ENCODE measurements around the gene MICOS13.
"Not testable (repeated sequence)": the region's sequence is repeated elsewhere in the genome, so short reads cannot be mapped to it uniquely, and the experiment has no call there.

MICOS13 gene, protein sequence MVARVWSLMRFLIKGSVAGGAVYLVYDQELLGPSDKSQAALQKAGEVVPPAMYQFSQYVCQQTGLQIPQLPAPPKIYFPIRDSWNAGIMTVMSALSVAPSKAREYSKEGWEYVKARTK

DNA sequence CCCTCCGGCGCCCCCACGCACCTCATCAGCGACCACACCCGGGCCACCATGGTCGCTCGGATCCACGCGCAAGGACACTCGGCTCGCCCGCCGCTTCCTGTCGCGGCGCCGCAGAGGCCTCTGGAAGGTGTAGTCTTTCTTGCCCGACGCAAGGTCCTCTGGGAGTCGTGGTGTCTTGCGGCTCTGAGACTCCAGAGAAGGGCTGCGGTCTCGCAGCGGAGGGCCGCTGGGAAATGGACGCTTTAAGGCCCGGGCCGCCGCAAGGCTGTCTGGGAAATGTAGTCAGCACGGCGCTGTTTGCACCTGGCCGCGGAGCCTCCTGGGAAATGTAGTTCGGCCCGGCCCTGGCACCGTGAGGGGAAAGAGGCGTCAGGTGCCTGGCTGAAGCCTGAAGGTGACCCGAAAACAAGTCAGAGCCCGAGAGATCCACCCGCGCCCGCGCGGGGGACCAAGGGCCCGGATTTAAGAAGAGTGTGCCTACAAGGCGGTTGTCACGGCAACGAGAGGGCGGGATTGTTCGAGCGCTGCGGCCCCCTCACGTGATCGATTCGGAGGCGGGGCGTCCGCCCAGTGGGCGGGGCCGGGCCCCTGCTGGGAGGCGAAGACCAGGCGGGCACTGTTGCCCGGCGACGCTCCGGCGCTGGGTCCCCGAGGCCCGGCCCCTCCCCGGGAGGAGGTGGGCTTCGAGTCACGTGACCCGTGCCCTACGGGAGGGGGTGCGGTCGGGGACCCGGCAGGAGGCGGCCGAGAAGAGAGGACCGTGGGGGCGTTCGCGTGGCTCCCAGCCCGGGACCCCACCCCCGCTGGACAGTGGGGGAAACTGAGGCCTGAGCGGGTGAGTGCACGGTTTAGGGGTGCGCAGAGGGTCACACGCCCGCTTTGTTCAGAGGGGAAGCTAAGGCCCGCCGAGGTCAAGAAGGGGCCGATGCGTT is at the start of gene MICOS13, which contains the start of gene HSD11B1L:
TSS of gene MICOS13 (minus strand) at position 80 of the 932 bp plus-strand sequence. CDS start at position 50, 30 bp downstream.
TSS of gene HSD11B1L (plus strand) at position 591 of the 932 bp plus-strand sequence. CDS start 3,806 bp downstream, outside the sequence.
- DNase-seq (ENCODE audit: low spot score): peak; percentile 99

DNA sequence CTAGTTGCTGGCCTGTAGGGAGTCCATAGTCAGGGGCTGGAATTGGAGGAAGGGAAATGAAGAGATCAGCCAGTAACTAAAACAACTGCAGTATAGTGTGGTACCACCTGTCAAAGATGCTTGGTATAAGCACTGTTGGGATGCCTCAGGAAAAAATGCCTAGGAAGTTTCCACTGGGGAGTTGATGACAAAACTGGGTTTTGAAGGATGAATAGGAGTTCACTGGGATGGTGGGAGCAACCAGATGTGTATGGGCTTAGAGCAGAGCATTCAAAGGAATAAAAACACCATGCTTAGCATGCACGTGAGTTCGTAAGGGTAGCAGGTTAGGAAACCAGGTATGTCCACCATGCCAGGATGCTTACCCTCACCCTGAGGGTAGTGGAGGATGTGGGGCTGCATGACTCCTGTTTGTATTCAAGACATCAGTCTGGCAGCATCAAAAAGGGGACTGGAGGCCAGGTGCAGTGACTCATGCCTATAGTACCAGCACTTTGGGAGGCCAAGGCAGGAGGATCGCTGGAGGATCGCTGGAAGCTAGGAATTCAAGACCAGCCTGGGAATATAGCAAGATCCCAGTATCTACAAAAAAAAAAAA is 47.2 kb upstream of the MICOS13 start:
- DNase-seq (ENCODE audit: low spot score): no peak

DNA sequence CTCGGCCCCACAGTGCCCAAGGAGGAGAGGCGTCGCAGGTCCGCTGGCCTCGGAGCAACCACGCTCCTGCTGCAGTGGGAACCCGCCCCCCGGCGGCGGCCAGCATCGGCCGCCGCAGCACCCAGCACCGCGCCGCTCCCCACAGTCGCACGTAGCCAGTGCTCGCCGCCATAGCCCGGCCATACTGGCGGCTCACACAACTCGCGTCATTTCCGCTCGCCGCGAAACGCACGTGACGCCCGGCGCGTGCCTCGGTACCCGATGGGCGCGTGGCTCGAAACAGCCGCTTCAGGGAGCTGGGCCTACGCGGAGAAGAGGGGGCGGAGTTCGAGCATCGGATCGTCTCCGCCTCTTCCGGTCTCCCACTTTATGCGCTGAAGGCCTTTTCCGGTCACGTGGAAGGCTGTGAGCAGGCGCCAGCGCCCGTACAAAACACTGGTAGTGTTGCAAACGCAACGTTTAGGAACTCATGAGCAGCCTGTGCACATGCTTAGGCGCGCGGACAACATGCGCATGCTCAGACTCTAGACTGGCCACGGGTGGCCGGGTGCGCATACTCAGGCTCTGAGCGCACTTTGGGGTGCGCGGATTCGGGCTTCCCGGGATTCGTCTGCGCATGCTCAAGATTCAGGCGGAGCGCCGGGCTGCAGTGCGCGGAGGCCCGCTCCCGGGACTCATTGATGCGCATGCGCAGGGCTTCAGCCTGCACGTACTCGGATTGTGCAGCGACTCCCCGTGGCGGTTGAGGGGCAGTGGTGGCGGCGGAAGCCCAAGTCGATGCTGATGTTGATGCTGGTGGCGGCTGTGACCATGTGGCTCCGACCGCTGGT is 39.9 kb upstream of the MICOS13 start, which contains the start of the genes CATSPERD and LONP1:
TSS of gene CATSPERD (plus strand) at position 677 of the 830 bp plus-strand sequence. CDS start at position 778, 101 bp downstream.
TSS of gene LONP1 (minus strand) at position 186 of the 830 bp plus-strand sequence. CDS start at position 172, 14 bp downstream.
- DNase-seq (ENCODE audit: low spot score): peak; percentile 99

DNA sequence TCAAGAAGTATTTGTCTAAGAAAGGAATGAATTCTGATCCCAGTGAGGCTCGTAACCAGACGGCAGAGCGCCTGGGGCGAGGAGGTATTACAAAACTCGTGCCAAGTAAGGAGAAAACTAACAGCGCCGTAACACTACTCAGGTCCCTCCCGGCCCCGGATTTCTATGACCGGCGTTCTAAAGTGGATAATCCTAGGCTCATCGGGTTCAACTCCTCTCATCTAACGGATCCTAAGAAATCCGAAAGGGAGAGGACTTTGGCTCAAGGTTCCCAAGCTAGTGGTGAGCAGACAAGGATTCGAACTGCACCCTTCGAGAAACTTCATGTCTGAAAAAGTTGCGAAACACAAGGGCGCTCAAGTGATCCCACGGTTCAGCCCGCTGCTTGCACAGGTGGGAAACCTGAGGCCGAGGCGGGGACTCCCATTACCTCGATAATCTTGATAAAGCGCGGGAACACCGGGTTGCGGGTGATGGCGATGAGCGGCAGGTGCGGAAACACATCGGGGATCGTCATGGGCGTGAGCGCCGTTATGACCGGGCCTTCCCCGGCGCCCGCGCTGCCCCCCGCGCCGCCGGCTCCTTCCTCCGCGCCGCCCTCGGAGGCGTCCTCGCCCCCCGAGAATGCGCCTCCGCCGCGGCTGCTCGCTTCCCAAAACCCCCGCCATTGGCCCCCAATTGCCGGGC is 39.1 kb upstream of the MICOS13 start:
- no peak for DNase-seq (ENCODE audit: low spot score)

DNA sequence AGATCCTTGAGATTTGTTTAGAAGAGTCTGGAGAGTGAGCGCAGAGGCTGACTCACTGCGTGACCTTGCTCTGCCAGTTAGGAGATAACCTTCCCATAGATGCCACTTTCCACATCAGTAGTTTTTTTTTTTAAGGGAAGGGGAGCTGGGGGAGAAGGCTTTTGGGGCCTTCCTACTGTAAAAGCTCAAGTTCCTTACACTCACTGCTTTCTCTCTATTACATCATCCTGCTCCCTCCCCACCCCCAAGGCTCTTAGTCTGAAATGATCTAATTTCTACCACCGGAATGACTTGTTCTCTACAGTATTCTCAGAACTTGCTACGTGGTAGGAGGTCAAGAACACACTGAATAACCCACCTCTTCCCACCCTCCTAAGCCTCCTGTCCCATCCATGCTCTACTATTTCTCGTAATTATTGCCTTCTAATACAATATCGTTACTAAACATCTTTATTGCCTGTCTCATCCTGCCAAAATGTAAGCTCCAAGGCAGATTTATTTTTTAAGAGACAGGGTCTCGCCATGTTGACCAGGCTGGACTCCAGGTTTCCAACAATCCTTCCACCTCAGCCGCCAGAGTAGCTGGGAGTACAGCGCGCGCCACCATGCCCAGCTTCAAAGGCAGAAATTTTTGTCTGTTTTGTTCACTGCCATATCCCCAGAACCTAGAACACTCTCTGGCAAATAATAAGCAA is 38.4 kb upstream of the MICOS13 start:
- peak; percentile 84 for DNase-seq (ENCODE audit: low spot score)

DNA sequence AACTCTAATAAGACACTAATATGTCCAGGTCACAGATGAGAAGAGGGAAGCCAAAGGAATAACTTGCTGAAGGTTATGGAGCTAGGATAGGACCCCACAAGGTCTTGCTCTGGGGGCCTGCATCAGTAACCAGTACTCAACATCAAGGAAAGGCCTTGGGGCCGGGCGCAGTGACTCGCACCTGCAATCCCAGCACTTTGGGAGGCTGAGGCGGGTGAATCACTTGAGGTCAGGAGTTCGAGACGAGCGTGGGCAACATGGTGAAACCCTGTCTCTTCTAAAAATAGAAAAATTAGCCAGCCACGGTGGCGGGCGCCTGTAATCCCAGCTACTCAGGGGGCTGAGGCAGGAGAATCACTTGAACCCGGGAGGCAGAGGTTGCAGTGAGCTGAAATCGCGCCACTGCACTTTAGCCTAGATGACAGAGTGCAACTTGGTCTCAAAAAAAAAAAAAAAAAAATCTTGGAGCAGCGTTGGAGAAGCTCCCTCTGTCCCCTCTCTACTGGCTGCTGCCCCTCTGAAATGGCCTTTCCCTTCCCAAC is 37.8 kb upstream of the MICOS13 start:
- DNase-seq (ENCODE audit: low spot score): no peak

DNA sequence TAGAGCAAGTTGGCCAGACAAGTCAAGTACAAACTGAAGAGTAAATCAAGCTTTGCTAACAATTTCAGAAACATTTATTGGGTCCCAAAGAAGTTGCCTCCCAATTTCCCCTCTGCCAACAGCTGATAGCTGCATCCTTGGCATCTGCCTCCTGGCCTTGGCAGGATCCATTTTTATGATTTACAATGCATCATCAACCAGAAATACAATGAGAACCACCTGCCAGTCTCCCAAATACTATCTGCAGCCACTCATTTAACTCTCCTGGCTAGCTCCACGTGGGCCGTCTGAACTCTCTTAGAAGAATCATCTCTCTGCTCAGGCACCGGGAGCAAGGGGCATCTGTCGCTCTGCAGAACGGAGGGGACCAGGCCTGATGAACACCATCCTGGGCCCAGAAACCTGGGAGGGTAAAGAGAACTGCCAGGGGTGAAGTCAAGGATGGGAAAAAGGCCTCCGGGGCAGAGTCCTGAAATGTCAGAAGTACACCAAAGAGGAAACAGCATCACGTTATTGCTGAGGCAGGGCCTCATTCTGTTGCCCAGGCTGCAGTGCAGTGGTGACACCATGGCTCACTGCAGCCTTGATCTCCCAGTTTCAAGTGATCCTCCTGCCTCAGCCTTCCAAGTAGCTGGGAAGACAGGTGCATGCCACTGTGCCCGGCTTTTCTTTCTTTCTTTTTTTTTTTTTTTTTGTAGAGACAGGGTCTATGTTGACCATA is 37.1 kb upstream of the MICOS13 start:
- no peak for DNase-seq (ENCODE audit: low spot score)

DNA sequence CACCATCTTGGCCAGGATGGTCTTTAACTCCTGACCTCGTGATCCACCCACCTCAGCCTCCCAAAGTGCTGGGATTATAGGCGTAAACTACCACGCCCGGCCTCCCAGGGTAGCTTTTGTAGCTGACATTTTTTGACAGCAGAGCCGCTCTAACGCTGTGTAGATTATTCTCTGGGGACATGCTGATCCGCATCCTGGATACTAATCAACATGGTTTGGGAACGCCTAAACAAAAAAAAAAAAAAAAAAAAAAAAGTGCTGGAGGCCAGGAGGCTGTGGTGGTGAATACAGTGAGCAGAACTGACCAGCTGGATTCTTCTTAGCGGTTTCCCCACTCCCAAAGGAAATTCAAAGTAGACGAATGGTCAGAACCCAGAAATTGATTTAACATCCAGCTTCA is 34.5 kb upstream of the MICOS13 start:
- no peak for DNase-seq (ENCODE audit: low spot score)

DNA sequence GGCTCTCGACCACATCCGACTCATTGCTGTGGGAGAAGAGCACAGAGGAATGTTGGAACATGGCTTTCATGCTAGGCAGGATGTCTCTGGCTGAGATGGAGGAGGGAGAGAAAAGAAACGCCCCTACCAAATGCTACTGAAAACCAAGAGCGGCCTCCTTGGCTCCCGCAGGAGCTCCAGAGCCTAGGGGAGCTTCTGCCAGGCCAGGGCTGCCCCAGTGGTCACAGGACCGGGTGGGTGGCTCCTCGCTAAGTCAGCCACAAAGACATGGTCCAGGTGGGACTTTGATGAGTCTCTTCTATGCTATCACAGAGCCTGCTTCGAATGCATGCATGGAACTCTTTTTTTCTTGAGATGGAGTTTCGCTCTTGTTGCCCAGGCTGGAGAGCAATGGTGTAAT is 32.9 kb upstream of the MICOS13 start:
- DNase-seq (ENCODE audit: low spot score): no peak

DNA sequence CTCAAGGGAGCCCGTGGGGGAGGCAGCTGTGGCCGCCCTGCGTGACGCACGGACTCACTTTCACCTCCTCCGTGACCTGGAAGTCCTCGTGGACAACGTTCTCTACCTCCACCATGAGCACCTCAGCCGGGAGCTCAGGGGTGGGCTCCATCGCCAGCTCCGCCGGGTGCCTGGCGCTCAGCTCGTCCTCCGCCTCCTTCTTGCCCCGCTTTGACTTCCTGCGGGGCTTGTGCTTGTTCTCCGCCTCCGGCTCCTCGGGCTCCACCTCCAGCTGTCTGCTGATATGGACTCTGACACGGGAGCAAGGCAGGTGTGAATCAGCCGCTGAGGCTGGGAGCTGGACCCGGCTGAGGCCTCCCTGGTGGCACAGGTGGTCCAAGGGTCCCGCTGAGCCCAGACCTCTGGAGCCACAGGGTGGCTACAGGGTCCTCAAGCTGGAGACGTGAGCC is 31.4 kb upstream of the MICOS13 start:
- no peak for DNase-seq (ENCODE audit: low spot score)

DNA sequence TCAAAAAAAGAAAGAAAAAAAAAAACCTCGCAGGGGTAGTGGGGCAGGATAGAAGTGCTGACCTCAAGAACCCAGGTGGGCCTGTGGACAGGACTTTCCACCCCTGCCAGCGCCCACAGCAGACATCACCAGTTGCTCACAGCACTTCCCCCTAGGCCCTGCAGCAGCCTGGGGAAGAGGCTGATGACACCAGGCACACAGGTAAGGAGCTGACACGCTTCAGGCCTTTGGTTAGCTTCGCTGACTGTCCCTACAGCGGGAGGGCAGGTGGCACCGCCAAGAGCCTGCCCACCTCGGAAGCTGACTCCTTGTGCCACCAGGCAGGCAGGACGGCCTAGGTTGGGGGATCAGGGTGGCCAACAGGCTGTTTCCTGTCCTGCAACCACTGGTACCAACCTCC is 30.7 kb upstream of the MICOS13 start:
- no peak for DNase-seq (ENCODE audit: low spot score)

DNA sequence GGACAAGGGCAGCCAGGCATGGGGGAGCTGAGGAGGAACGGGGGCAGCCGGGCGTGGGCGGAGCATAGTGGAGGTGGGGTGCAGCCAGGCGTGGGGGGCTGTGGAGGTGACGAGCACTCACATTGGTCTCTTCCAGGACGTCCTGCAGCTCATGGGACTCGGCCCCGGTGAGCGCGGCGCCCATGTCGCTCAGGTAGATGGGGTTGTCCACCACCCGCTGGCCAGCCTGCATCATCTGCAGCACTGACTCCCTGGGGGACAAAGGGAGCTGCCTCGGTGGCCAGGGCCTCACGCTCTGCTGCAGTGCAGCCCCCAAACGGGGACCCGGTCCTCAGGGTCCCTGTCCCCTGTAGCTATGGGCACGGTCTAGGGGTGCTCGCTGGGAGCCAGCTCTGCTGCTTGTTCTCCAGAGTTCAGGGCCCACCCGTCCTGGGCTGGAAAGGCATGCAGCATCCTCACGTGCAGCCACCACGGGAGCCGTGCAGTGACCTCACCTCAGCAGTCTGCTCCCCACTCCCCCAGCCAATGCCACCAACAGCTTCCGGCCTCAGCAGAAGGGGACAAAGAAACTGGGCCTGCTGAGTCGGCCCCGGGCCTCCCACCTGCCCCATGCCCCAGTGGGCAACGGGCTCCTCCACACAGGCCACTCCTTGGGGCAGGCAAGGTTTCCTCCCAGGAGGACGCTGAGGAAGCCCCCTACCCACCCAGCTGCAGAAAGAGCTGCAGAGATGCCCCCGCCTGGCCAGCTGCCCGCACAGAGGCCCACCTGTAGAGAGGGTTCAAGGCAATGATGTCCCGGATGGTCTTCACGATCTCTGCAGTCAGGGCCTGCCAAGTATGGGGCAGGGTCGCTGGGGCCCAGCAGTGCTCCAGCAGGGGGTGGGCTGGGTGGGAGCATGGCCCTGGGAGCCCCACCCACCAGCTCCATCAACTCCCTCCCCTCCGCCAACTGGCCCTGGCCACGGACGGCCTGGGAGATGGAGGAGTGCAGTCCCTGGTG is 27.6 kb upstream of the MICOS13 start:
- DNase-seq (ENCODE audit: low spot score): no peak

DNA sequence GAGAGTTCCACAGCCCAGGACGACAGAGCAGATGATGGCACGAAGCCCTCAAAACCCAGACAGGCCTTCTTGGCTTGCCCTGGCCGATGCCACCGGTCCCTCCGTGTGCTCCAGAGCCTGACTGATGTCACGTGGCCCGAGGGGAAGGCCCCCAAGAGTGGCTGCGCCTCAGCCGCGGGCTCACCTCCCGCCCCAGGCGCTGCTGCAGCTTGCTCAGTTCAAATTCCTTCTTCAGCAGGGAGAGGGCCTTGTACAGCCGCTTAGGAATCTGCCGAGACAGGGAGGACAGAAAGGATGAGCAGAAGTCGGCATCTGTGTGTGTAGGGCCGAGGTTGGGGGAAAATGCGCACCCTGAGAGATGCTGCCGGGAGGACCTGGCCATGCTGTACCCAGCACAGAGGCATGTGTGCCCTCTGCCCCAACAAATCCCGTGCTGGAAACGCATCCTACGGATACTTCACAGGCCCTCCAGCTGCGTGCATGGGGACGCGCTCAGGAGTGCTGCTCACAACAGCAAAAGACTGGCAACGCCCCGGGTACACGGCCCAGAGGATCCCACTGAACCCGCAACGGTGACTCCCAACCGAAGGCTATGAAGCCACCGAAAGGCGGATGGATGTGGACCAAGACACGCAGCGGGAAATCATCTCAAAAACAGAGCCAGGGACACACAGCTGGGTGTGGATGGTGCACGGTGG is 26.7 kb upstream of the MICOS13 start:
- DNase-seq (ENCODE audit: low spot score): no peak

DNA sequence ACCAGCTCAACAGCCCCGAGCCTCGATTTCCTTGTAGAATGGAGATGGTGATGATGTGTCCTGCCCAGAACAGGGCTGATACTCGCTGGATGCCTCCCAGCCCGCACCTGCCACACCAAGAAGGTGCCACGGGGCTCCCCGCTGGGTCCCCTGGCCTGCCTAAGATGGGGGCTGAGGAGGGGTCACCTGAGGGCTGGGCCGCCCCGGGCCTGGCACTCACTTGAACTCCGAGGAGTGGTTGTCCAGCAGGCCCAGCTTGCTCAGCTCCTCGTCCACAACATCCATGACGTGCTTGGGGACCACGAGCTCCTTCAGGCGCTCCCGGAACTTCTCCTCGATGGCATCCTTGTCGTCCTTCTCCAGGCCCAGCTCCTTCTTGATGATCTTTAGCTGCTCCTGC is 25.2 kb upstream of the MICOS13 start:
- no peak for DNase-seq (ENCODE audit: low spot score)

DNA sequence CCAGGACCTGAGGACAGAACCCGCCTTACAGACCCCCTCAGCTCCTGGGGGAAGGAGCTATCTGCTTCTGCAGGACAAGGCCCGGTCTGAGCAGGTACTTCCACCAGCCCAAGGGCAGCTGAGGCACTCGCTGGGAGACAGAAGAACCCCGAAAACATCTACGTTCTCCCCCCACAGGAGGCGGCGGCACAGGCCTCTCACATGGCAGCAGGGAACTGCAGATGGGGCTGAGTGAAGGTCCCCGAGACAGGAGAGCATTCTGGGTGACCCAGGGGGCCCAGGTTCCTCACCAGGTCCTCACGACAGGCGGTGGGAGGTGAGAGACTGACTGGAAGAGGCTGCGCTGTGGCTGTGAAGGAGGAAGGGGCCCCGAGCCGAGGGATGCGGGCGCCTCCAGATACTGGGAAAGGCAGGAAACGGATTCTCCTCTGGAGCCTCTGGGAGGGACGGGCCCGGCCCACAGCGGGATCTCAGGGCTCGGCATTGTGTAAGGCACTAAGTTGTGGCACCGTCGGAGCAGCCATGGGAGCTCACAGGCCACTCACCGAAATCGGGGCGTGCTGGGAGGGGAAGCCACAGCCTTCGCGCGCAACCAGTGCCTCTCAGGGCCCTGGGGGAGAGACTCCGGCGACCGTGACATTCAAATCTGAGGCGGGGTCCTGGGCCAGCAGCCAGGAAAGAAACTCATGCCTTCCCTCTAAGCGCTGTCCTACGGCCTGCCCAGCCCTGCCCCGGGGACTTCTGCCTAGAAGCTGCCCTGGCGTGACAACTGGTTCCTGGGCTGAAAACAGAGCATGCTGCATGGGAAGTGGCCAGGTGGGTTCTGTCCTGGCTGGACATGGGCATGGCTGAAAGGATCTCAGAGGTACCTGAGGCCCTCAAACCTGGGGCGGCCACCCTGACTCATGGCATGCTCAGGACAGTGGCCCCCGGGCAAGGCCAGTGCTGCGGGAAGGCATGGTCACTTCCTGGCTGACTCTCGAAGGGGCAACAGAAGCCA is 23.8 kb upstream of the MICOS13 start:
- DNase-seq (ENCODE audit: low spot score): no peak

DNA sequence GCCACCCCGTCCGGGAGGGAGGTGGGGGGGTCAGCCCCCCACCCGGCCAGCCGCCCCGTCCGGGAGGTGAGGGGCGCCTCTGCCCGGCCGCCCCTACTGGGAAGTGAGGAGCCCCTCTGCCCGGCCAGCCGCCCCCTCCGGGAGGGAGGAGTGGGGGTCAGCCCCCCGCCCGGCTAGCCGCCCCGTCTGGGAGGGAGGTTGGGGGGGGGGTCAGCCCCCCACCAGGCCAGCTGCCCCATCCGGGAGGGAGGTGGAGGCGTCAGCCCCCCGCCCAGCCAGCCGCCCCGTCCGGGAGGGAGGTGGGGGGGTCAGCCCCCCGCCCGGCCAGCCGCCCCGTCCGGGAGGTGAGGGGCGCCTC is 21.7 kb upstream of the MICOS13 start:
- not testable (repeated sequence) for DNase-seq (ENCODE audit: low spot score)

Measured in activated CD4-positive, alpha-beta T cell treated with anti-CD3 and anti-CD28 coated beads, Interleukin-2, Interleukin-4, amounts not matched to agents 100 ng/mL and 50 ng/mL, durations not matched to agents 16 hours and 8 hours (primary cell).